UCSD-AML1 (cell line): ENCODE results near the gene CLCN5.

ENCODE experiments used
- DNase-seq: peaks from one replicate; lab custom pipeline; 2025; ENCODE audit not compliant: unreplicated experiment; lab: John Stamatoyannopoulos, UW

CLCN5 gene

GRCh38 chrX:49932791-49933190 is 10.4 kb downstream of the CLCN5 start:
- no peak for DNase-seq

DNA sequence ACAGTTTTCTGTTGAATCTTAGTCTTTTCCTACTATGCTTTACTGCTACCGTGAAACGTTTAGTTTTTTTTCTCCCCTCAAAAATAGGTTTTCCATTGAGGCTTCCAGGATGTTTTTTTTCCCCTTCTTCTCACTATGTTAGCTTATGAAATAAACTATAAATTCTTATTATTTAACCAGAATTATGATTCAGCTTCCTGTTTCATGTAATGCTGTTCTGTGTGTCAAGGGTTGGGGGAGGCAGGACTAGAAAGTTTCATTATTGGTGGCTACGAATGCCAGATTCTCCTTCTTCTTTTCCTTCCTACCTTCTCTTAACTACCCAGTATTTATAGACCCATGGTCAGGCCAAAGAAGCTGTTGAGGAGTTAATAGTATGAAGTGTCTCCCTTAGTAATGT is 11.8 kb downstream of the CLCN5 start:
- no peak for DNase-seq

DNA sequence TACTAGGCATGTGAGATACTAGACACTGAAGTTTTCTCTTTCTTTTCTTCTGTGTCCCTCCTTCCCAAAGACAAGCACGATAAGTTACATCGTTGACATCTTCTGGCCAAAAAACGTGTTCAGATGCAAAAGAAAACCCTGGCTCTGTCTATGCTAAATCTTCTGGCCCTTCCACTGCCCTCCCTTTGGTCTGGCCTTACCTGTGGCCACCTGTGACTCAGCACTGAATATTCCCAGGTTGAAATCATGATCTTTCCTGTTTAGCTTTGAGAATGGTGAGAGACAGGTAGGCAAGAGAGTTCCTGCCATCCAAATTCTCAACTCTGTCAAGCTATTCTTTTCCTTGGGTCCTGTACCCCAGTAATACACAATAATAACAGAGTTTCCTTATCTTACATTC is 12.3 kb downstream of the CLCN5 start:
- no peak for DNase-seq

DNA sequence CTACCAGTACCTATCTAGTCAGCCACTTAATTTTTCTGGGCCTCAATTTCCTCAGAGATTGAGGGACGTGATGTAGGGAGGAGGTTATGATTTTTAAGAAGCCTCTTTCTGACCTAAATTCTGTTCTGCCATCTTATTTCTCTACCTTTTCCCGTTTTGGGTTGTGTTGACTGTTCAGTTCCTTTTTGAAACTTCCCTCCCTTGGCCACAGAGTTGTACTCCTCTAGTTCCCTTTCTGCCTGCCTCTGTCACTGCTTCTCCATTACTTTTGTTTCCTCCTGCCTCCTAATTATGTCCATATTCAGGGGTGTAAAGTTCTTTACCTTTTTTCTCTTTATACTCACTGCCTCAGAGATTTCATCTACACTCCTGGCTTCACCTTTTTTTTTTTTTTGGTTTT is 25.4 kb downstream of the CLCN5 start:
- no peak for DNase-seq

GRCh38 chrX:49949961-49950360 is 27.6 kb downstream of the CLCN5 start:
- no peak for DNase-seq

GRCh38 chrX:49951524-49952193 is 29.3 kb downstream of the CLCN5 start:
- DNase-seq: no peak

DNA sequence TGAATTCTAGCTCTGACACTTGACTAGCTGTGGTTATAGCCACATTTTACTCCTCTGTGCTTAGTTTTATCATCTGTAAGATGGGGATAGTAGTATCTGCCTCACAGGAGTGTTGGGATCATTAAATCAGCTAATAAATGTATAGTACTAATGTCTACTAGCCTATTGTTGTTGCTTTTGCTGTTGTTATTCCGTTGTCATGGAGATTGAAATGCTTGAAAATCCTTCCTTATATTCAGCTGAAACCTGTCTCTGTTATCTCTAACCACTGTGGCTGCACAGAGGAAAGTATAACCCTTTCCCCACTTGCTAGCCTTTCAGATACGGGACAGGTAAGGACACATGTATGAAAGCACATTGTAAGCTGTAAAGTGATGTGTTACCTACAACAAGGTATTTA is 33.9 kb downstream of the CLCN5 start:
- DNase-seq: no peak

GRCh38 chrX:49958727-49959485 is 36.5 kb downstream of the CLCN5 start:
- DNase-seq: no peak

- DNase-seq: no peak
These were observed 37.2 kb downstream of the CLCN5 start for GRCh38 chrX:49959602-49960001.

DNA sequence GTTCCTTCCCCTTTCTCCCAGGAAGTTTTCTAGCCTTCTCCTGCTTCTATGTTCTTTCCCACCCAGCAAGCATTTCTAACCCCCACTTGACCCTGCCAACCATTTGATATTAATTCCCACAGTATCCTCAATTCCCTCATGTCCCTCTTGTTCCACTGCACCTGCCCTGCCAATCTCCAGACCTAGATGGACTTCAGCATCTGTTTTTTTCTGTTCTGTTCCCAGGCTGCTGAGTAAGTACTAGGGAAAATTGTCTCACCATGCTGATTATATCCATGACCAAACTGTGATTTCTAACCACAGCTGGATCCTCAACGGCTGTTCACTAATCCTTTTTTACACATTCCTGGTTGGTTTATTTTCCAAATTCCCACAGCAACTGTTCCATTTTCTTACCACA is 37.7 kb downstream of the CLCN5 start:
- no peak for DNase-seq

GRCh38 chrX:49970674-49971073 is 48.3 kb downstream of the CLCN5 start:
- DNase-seq: no peak

GRCh38 chrX:49972328-49972860 is 50.0 kb downstream of the CLCN5 start:
- no peak for DNase-seq

DNA sequence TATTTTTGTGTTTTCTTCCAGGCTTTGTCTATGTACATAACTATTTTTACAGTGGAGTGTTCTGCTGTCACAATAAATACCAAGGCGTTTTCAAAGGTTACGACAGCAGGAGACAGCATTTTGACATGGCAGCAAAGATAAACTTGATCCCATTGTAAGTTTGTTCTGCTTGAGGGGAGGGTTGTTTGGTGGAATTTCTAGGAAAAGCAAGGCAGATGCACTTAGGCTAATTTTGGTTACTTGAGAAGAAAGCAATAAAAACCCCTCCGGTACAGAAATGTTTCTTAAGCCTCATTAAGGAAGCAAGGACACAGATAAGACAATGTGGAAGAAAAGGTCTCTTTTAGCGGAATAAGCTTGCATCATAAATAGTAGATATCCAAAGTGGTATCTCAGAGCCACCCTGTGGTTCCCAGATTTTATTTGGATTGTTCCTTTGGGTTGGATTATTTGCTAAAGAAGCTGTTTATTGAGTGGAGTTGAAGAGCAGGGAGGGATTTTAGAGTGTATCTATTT is 54.3 kb downstream of the CLCN5 start:
- no peak for DNase-seq

GRCh38 chrX:49977319-49978090 is 55.1 kb downstream of the CLCN5 start:
- no peak for DNase-seq

DNA sequence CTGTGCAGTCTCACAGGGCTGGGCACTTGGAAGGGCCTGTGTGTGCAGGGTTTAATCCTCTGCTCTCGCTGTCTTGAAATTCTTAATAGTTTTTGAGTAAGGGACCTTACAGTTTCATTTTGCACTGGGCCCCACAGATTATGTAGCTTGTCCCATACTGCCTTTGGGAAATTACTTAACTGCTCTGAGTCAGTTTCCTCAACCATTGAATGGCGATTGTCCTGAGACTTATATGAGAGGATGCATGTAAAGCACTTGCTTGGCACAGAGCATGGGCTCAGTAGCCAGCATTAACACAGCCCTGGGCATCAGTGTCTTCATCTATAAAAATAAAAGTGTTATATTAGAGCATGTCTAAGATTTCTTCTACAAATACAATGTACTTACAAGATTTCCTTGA is 55.8 kb downstream of the CLCN5 start:
- no peak for DNase-seq

DNA sequence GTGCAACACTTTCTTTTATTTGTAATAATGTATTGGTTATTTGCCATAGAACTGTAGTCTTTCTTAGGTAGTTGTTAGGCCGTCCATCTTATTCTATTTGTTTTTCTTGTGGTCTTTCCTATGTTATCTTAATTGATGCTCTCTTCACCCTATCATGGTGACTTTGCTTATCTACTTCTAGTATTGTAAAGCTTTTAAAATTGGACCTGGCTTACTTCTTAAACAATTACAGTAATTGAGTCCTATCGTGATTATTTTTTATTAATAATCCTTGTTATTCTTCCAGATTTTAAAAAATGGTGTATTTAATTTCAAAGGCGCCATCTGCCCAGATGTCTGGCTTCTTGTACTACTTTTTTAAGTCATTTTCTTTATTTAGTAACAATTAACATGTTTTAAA is 63.7 kb downstream of the CLCN5 start:
- no peak for DNase-seq

DNA sequence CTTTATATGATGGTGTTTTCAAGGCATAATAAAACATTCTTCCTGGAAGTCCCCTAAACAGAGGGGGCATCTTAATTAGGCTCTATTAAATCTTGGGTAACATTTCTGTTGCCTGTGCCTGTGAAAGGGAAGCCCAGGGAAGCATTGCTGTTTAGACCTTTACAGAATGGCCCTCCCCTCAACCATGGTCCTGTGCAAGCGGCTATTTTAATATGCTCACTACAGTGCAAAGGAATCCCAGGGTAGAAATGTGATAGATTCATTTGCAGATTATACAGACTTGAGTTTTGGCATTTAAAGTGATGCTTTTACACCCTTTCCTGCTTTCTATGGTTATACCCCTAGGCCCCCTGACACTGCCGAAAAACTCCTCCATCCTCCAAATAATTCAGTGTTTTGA is 65.3 kb downstream of the CLCN5 start:
- no peak for DNase-seq

DNA sequence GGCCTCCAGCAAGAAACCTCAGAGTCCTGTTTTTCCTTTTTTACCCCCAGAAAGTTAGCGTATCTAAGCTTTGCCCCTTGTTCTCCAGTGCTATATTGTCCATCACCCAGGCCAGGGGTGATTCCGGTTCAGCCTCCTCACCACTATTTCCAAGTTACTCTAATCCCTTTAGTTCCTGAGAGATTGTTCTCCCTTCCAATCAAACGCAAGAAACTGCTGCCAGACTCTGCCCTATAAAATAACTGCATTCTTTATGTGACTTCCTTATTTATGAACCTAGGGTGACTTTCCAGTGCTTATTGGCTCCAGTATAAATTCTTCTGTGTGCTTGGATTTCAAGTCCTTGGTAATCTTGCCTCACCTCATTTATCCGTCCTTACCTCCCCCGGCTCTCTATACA is 65.7 kb downstream of the CLCN5 start:
- no peak for DNase-seq

- no peak for DNase-seq
These were observed 69.4 kb downstream of the CLCN5 start for GRCh38 chrX:49991758-49992157.

GRCh38 chrX:49992853-49993252 is 70.5 kb downstream of the CLCN5 start:
- no peak for DNase-seq

- no peak for DNase-seq
These were observed 71.3 kb downstream of the CLCN5 start for GRCh38 chrX:49993661-49994060.
